ENCODE measurements around the gene DFFA. TPM values are rescaled to one million over a fixed set of nuclear protein-coding genes. Genes with fewer than 3 reads are reported as not detected.
"Not testable (repeated sequence)": the region's sequence is repeated elsewhere in the genome, so short reads cannot be mapped to it uniquely, and the experiment has no call there.

DFFA gene
- total RNA-seq, 1 donor from 2014 or later: 39.8 TPM

DNA sequence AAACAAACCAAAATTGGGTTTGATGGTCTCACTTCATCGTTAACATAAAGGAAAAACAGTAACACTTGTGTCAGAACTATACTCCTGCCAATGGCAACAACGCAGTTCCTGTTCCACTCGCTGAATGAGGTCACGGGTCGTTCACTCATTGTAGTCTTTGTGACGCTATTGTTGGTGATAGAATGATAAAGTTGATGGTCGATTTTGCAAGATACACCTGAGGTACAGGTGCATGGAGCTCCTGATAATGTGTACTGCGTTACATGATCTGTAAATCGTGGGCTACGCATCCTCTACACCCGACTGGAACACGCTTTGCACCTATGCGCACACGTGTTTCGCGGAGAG lies 42.5 kb downstream of the DFFA start:
- no peak for DNase-seq (ENCODE audit: extremely low spot score, unreplicated experiment)
- Mint-ChIP-seq H3K4me3 (ENCODE audit: unreplicated experiment) (peak overlapping the region; percentile 82), H3K9me3 (ENCODE audit: unreplicated experiment) (no peaks in the 10 kb centered on the region), H3K36me3 (ENCODE audit: unreplicated experiment) (no peaks in the 10 kb centered on the region), H3K27me3 (ENCODE audit: unreplicated experiment) (no peaks in the 10 kb centered on the region), H3K4me1 (ENCODE audit: unreplicated experiment) (peaks cover 18% of the 10 kb centered on the region), H3K27ac (ENCODE audit: unreplicated experiment) (no peak overlapping the region)
- TF ChIP-seq, protein P1, sequence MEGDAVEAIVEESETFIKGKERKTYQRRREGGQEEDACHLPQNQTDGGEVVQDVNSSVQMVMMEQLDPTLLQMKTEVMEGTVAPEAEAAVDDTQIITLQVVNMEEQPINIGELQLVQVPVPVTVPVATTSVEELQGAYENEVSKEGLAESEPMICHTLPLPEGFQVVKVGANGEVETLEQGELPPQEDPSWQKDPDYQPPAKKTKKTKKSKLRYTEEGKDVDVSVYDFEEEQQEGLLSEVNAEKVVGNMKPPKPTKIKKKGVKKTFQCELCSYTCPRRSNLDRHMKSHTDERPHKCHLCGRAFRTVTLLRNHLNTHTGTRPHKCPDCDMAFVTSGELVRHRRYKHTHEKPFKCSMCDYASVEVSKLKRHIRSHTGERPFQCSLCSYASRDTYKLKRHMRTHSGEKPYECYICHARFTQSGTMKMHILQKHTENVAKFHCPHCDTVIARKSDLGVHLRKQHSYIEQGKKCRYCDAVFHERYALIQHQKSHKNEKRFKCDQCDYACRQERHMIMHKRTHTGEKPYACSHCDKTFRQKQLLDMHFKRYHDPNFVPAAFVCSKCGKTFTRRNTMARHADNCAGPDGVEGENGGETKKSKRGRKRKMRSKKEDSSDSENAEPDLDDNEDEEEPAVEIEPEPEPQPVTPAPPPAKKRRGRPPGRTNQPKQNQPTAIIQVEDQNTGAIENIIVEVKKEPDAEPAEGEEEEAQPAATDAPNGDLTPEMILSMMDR (IDR thresholded peaks at IDR 0.05): no peak

DNA sequence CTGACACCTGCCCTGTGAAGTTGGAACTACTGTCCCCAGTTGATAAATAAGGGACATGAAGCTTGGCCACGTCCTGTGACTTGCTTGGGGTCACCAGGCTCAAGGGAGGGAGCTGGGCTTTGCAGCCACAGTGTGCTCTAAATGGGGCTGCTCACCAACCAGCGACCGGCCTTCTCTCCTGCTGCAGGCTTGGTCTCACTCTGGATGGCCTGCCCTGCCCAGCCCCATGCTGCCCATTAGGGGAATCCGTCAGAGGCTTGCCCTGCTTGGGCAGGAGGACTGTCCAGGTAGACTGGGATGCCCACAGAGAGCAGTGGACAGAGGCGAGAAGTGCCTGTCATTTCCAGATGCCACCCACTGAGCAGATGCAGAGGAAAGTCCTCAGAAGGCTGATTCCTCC lies 43.3 kb downstream of the DFFA start:
- DNase-seq (ENCODE audit: extremely low spot score, unreplicated experiment): no peak
- H3K27me3 Mint-ChIP-seq (ENCODE audit: unreplicated experiment): no peaks in the 10 kb centered on the region
- no peak overlapping the region for H3K4me3 Mint-ChIP-seq (ENCODE audit: unreplicated experiment)
- peaks cover 21% of the 10 kb centered on the region for H3K4me1 Mint-ChIP-seq (ENCODE audit: unreplicated experiment)
- H3K27ac Mint-ChIP-seq (ENCODE audit: unreplicated experiment): no peak overlapping the region
- H3K36me3 Mint-ChIP-seq (ENCODE audit: unreplicated experiment): no peaks in the 10 kb centered on the region
- TF ChIP-seq, protein P1 (IDR thresholded peaks at IDR 0.05): no peak
- no peaks in the 10 kb centered on the region for H3K9me3 Mint-ChIP-seq (ENCODE audit: unreplicated experiment)

GRCh38 chr1:10426535-10426848 lies 45.8 kb downstream of the DFFA start:
- H3K4me1 Mint-ChIP-seq (ENCODE audit: unreplicated experiment): peaks cover 26% of the 10 kb centered on the region
- H3K36me3 Mint-ChIP-seq (ENCODE audit: unreplicated experiment); DNase-seq (ENCODE audit: extremely low spot score, unreplicated experiment); H3K4me3 Mint-ChIP-seq (ENCODE audit: unreplicated experiment); H3K27ac Mint-ChIP-seq (ENCODE audit: unreplicated experiment); H3K27me3 Mint-ChIP-seq (ENCODE audit: unreplicated experiment); H3K9me3 Mint-ChIP-seq (ENCODE audit: unreplicated experiment): not testable (repeated sequence)

GRCh38 chr1:10425826-10426534 lies 46.3 kb downstream of the DFFA start:
- DNase-seq (ENCODE audit: extremely low spot score, unreplicated experiment); H3K9me3 Mint-ChIP-seq (ENCODE audit: unreplicated experiment); H3K4me3 Mint-ChIP-seq (ENCODE audit: unreplicated experiment); H3K27me3 Mint-ChIP-seq (ENCODE audit: unreplicated experiment); H3K36me3 Mint-ChIP-seq (ENCODE audit: unreplicated experiment); H3K27ac Mint-ChIP-seq (ENCODE audit: unreplicated experiment): not testable (repeated sequence)
- peaks cover 21% of the 10 kb centered on the region for H3K4me1 Mint-ChIP-seq (ENCODE audit: unreplicated experiment)

DNA sequence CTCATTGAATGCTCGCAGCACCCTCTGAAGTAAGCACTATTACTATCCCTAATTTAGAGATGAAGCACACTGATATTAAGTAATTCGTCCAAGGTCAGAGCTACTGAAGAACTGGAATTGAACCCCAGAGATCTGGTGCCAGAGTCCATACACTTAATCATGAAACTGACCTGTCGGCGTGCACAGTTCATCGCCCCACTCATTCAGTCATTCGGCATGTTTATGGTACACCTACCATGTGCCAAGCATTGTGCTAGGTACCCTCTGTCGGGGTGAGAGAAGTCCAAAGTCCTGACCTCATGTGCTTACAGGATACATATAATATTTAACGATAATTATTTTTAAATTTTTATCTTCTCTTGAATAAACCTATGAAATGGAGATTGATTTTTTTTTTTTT lies 47.7 kb downstream of the DFFA start:
- TF ChIP-seq, protein P1 (IDR thresholded peaks at IDR 0.05): no peak
- Mint-ChIP-seq H3K27me3 (ENCODE audit: unreplicated experiment) (no peaks in the 10 kb centered on the region), H3K36me3 (ENCODE audit: unreplicated experiment) (peaks cover 16% of the 10 kb centered on the region), H3K4me1 (ENCODE audit: unreplicated experiment) (peaks cover 14% of the 10 kb centered on the region), H3K4me3 (ENCODE audit: unreplicated experiment) (no peak overlapping the region), H3K9me3 (ENCODE audit: unreplicated experiment) (no peaks in the 10 kb centered on the region), H3K27ac (ENCODE audit: unreplicated experiment) (no peak overlapping the region)
- no peak for DNase-seq (ENCODE audit: extremely low spot score, unreplicated experiment)

DNA sequence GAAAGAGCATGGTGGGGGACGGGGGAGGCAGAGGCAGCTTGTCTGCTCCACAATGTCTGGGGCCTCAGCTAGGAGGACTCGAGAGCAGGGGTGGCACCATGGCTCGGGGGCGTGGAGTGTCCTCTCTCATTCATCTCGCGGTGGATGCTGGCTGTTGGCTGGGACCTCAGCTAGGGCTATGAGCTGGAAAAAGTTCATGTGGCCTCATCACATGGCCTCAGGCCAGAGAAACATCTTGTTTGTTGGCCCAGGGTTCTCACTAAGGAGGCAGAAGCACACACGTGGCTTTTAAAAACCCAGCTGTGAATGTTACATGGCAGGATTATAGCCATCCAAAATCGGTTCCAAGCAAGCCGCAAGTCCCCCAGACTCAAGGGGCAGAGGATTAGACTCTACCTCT lies 48.3 kb downstream of the DFFA start:
- Mint-ChIP-seq H3K4me3 (ENCODE audit: unreplicated experiment) (no peak overlapping the region), H3K4me1 (ENCODE audit: unreplicated experiment) (peaks cover 12% of the 10 kb centered on the region), H3K27me3 (ENCODE audit: unreplicated experiment) (no peaks in the 10 kb centered on the region), H3K27ac (ENCODE audit: unreplicated experiment) (peak overlapping the region; percentile 29), H3K9me3 (ENCODE audit: unreplicated experiment) (no peaks in the 10 kb centered on the region), H3K36me3 (ENCODE audit: unreplicated experiment) (peaks cover 21% of the 10 kb centered on the region)
- TF ChIP-seq, protein P1 (IDR thresholded peaks at IDR 0.05): no peak
- no peak for DNase-seq (ENCODE audit: extremely low spot score, unreplicated experiment)
